ENCODE data around the gene TAF1C.

Gene TAF1C

DNA sequence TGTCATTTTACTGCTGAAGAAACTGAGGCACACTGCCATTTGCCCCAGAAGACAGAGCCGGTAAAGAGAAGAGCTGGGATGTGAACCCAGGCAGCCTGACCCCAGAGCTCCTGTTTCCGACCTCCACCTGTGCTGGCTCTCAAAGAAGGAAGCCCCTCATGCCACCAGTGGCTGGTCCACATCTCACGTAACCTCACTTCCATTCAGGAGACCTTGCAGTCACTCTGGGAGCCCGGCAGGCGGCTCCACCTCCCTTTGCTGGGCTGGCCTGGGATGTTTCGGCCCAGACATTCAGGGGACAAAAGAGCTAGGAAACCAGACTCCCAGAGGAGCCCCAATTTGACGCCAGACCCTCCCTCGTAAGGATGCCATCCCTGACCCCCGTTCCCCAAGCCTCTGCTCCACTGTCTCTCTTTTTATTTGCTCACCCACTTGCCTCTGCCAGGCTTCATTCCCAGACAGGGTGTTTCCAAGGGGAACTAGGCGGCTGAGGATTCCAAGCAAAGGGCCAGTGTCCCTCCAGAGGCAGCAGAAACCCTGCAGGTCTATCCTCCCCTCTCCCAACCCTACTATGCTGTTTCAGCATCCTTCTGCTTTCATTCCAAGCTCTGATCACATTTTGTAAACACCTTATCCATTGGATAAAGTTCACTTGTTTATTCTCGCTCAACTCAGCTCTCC lies 2.8 kb downstream of the TAF1C start:
- no peak for DNase-seq (ENCODE audit: low read depth in 2 of 2)

DNA sequence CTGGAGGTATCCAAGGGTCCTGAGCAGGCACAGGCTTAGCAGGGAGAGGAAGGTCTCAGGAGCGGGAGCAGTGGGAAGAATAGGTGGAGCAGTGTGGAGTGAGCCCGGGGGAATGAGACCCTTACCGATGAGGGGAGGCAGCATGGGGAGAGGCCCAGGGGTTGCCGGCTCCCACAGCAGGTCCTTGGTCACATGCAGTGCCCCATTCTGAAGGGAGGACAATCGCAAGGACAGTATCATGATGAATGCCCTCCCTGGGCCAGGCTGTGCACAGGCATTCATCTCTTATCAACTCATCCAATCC lies 3.3 kb downstream of the TAF1C start:
- DNase-seq (ENCODE audit: low read depth in 2 of 2): no peak

- no peak for DNase-seq (ENCODE audit: low read depth in 2 of 2)
Observed at GRCh38 chr16:84182680-84183571, 3.9 kb downstream of the TAF1C start.

DNA sequence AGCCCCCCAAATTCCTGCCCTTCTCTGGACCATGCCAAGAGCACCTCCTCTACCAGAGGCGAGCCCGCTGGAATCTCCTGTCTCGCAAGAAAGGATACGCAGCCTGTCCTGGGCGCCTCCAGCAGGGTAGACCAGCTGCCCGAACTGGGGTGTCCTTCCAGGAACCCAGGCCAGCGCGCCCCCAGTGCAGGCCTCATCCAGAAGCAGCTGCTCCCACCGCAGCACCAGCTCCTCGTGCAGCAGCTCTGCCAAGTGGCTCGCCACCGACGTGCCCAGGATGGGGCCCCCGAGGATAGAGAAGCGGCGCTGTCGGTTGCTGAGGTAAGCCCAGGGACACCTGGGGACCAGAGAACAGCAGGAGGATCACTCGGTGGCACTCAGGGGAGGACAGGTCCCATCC lies 4.8 kb downstream of the TAF1C start:
- DNase-seq (ENCODE audit: low read depth in 2 of 2): no peak

DNA sequence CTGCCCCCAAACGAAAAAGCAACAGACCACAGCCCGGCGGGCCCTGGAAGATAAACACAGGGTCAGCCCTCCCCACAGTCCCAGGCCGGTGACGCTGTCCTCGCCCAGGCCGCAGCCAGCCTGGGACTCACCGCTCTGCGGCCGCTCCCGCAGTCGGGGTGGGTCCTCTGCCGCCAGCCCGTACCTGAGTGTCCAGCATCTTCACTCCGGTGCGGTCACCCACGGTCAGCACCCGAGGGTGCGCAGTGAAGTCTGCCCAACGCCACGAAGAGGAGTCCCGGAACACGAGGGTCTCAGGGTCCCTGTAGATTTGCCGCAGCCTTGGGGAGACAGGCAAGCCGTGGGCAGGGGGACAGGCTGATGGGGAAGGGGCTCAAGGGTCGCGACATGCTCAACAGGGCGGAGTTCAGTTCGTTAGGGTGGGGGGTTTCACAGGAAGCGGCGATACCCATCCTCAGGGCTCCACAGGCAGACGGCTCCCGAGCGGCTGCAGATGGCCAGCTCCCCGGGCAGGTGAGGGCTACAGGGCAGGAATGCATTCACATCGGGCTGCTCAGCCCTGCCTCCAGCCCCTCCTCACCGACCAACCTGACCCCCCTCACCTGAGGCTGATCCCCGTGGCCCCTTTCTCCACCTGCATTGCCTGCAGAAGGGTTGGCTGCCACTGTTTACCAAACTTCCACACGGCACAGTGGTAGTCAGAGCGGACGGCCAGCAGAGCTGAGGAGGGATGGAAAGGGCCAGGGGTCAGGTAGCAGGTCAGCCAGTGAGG lies 5.5 kb downstream of the TAF1C start:
- no peak for DNase-seq (ENCODE audit: low read depth in 2 of 2)

DNA sequence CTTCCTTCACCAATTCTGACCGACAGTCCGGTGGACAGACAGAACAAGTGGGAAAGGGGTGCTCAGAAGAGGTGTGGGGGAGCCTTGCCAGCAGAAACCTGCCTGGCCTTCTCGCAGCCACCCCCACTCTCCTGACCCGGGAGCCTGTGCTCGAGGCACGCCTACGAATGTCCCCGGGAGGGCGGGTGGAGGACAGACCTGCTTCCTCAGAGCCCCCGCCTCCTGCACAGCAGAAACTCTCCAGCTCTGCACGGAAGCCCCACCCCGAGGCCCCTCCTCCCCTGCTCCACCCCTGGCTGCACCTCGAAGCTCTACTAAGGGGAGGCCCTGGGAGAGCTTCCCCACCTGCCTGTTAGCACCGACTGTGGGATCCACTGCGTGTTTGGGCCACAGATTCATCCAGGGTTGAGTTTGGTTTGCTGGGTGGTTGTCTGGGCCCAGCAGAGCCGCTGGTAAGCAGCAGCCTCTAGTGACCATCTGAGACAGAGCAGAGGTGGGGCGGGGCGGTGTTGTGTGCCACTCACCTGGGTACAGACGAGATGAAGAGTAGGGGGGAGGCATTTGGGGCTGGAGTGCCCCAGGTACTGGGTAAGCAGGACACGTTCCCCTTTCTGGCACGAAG lies 6.2 kb downstream of the TAF1C start:
- no peak for DNase-seq (ENCODE audit: low read depth in 2 of 2)

GRCh38 chr16:84179612-84180320 lies 7.1 kb downstream of the TAF1C start:
- DNase-seq (ENCODE audit: low read depth in 2 of 2): no peak

- DNase-seq (ENCODE audit: low read depth in 2 of 2): no peak
Observed at GRCh38 chr16:84178892-84179611, 7.8 kb downstream of the TAF1C start.

DNA sequence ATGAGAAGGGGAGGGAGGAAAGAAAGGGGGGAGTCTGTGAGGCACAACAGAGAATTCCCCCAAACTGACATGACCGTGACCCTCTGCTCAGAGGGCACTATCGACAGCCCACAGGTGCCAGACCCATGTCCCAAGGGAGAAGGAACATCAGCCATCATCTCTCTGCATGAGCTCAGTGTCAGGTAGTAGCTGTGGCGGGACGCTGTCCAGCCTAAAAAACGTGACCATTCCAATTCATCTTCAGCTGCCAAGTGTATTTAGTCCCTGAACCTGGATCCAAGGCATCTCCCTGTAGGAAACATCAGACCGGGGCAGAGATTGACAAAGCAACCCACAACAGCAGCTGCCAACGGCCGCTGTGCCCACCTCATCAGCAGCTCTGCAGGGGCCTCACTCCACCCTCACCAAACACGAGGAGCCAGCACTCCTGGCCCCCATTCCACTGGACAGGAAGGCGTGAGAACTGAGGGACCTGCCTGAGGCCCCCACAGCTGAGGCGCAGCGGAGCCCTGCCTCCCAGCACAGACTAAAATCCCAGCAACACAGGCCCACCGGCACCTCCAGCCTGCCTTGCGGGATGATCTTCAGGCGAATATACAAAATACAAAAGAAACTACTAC lies 8.6 kb downstream of the TAF1C start:
- DNase-seq (ENCODE audit: low read depth in 2 of 2): no peak

- no peak for DNase-seq (ENCODE audit: low read depth in 2 of 2)
Observed at GRCh38 chr16:84177741-84178073, 9.2 kb downstream of the TAF1C start.

DNA sequence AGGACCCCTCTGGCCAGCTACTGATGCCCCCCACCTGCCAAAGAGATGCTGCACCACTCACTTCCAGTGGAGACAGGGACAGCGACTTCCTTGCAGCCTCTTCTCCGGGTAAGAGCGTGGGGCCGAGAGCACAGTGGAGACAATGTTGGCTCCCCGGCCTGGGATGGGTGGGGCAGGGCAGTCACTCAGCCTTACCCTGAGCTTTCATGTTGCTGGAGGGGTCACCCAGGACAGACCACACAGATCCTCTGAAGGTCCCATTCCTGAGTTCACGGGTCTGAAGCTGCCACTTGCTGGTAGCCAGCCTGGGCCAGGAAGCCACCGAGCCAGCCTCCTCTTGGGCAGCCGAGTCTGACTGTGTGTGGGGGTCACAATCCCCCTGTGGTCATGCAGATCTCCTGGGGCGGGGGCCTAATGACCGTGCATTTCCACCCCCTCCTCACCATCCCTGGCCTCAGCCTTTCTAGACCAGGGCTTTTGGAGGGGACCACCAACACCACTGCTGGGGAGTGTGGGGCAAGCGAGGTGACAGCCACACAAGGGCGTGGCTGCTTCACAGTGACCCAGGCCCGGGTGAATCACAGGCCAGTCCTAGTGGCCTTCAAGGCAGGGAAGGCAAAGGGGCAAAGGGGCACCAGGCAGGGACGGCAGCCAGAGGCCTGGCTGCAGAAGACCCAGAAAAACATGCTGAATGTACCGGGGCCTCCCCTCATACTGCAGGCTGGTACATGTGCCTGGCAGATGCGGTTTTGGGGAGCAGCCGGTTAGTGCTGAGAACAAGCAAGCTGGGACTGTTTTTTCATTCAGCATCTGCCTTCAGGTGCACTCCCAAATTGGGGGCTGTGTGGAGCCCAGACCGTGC lies 10.4 kb downstream of the TAF1C start:
- DNase-seq (ENCODE audit: low read depth in 2 of 2): no peak

DNA sequence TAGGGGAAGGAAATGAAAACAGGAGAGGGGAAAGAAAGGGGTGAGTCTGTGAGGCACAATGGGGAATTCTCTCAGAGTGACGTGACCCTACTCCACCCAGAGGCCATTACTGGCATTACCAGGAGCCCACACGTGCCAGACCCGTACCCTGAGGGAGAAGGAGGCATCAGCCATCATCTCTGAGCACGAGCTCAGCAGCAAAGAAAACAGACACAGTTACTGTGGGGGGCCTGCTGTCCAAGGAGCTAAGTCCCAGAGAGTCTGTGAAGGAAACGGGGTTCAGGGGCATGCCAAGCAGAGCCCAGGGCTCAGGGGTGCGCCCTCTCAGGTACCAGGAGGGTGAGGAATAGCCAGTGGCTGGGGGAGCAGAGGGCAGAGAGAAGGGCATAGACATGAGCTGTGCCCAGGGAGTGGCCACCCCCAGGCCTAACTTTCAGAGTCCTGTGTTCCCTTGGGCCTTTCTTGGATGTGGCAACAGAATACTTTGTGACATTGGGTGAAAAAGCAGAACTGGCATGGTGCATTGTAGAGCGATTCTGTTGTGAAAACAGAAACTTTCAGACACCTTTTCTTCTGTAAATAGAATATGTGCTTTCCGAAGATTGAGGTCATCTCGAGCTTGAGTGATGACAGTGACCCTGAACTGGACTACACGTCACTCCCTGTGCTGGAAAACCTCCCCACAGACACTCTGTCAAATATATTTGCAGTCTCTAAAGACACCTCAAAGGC lies 11.3 kb downstream of the TAF1C start:
- peak in 1 of 2 donors; percentile 54 for DNase-seq (ENCODE audit: low read depth in 2 of 2)

DNA sequence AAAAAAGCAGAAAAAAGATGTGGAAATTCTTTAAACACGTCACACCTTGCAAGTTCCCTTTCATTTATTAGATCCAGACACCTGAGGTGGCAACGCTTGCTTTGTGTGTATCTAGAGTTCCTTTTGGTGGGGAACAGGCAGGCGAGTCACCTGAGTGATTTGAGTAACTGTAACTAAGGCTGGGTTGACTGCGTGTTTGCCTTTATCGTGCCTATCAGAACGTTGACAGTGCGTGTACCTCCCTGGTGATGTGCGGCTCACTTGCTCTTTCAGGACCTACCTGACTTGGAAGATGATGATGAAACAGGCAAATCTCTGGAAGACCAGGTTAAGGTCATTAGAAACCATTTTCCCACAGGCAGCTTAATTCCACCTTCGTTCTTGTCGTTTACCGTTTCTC lies 12.5 kb downstream of the TAF1C start:
- DNase-seq (ENCODE audit: low read depth in 2 of 2): no peak

GRCh38 chr16:84169765-84170310 lies 17.0 kb downstream of the TAF1C start:
- DNase-seq (ENCODE audit: low read depth in 2 of 2): no peak

DNA sequence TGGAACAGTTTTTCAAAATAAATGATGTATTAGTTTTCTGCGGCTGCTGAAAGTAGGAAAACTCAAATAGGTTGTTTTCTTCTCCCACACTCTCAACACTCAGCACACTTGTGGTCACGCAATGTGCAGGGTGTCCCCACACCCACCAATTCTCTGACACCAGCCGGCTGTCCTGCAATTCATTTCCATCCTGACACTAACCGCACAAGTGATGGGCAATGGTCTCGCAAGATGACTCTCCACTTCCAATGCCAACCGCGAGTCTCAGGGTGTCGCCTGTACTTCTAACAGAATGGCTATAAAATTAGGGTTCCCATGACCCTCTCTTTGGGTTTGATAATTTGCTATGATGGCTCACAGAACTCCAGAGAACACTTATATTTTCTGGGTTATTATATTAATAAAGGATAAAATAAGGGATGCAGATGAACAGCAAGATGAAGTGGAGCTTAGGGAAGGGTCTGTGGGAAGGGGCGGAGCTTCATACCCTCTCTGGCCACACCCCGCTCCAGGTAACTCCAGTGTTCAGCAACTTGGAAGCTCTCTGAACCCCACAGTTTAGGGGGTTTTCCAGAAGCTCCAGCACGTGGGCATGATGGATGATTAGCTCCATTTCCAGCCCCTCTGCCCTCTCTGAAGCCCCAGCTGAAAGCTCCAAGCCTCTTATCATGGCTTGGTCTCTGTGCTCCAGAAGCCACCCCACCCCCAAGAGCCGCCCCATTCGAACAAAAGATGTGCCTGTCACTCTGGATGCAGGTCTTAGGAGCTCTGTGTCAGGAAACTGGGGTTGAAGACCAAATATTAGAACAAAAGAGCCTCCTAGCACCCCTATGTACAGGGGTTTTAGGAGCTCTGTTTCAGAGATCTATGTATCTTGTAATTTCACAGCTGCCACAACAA lies 19.8 kb downstream of the TAF1C start:
- DNase-seq (ENCODE audit: low read depth in 2 of 2): peak in 1 of 2 donors; percentile 32

GRCh38 chr16:84165746-84166145 lies 21.1 kb downstream of the TAF1C start:
- no peak for DNase-seq (ENCODE audit: low read depth in 2 of 2)

GRCh38 chr16:84161801-84162200 lies 25.1 kb downstream of the TAF1C start:
- DNase-seq (ENCODE audit: low read depth in 2 of 2): no peak

- DNase-seq (ENCODE audit: low read depth in 2 of 2): no peak
Observed at GRCh38 chr16:84161037-84161436, 25.8 kb downstream of the TAF1C start.
